Skin epidermis (tissue), 12 donors: ENCODE results near the gene TEX101.

Source experiments
- H3K27ac ChIP-seq, 21 experiments: fragments of 200-600 bp; sonication (generic) in 11 of 21; one replicate each; pipeline ENCODE4 v1.5.0; 2020; ENCODE audit warnings: mild to moderate bottlenecking in 3 of 21, inconsistent platforms in 2 of 21, moderate library complexity in 2 of 21
- H3K4me3 ChIP-seq, 7 experiments: fragments of 200-600 bp; sonication (generic) in 2 of 7; one replicate each; pipeline ENCODE4 v1.5.0; 2020; ENCODE audit warnings: inconsistent platforms in 2 of 7, mild to moderate bottlenecking in 2 of 7, moderate library complexity in 1 of 7

TEX101 gene

GRCh38 chr19:43467276-43467675 is 52.6 kb downstream of the TEX101 start:
- Histone ChIP-seq H3K27ac (peak overlapping the region in 15 of 21 experiments; percentile 21 to 94 (median 71)), H3K4me3 (no peak overlapping the region)

DNA sequence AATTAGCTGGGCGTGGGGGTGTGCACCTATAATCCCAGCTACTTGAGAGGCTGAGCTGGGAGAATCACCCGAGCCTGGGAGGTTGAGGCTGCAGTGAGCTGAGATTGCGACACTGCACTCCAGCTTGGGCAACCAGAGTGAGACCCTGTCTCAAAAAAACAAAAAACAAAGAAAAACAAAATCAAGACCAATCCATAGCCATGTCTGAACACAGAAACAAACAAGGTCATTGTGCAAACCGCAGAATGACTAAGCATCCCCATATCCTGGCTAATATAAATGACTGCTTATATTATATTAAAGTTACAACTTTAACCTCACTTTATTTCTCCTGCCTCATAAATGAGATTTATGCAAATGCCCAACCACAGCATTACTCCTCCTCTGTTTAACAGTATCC is 53.0 kb downstream of the TEX101 start:
- Histone ChIP-seq H3K27ac (peak overlapping the region in 17 of 21 experiments; percentile 1 to 94 (median 71)), H3K4me3 (no peak overlapping the region)
